Keratinocyte (primary cell): ENCODE measurements around the gene TPO. TPM values are rescaled to one million over a fixed set of nuclear protein-coding genes. Genes with fewer than 3 reads are reported as not detected.

Experiments used
- DNase-seq: peaks from one replicate; pipeline ENCODE4 v3.0.0-alpha.2; 2011; ENCODE audit warnings: low read depth, missing footprints, low spot score
- FAIRE-seq: peaks from 2 replicates; lab custom pipeline; 2011; peaks lifted over from hg19 to GRCh38; lab: Jason Lieb, UNC
- H2AFZ ChIP-seq: 2 replicates; pipeline ENCODE4 v1.6.0; 2012; ENCODE audit warnings: low read length, control low read depth, inconsistent platforms; ENCODE audit not compliant: control insufficient read depth
- H3K27ac ChIP-seq: 2 replicates; pipeline ENCODE4 v1.5.1; 2011; ENCODE audit warnings: low read length; ENCODE audit not compliant: control insufficient read depth, insufficient read depth
- H3K27me3 ChIP-seq: 3 replicates; pipeline ENCODE4 v1.6.0; 2011; ENCODE audit warnings: low read length; ENCODE audit not compliant: control insufficient read depth, insufficient read depth; ENCODE audit errors: extremely low read depth
- H3K36me3 ChIP-seq, 2 experiments: 2 replicates in 1 of 2; 3 replicates in 1 of 2; pipeline ENCODE4 v1.5.1; 2011; ENCODE audit warnings: low read length in 2 of 2, mild to moderate bottlenecking in 1 of 2; ENCODE audit not compliant: control insufficient read depth in 2 of 2, insufficient read depth in 2 of 2; ENCODE audit errors: extremely low read depth in 1 of 2
- H3K4me1 ChIP-seq: 3 replicates; pipeline ENCODE4 v1.5.1; 2011; ENCODE audit warnings: low read length; ENCODE audit not compliant: control insufficient read depth, insufficient read depth; ENCODE audit errors: extremely low read depth
- H3K4me2 ChIP-seq: 3 replicates; pipeline ENCODE4 v1.6.0; 2011; ENCODE audit warnings: low read depth, low read length; ENCODE audit not compliant: control insufficient read depth, insufficient read depth; ENCODE audit errors: extremely low read depth
- H3K4me3 ChIP-seq, 3 experiments: fragments of 200-600 bp in 1 of 3; sonication (generic) in 1 of 3; 2 replicates in 2 of 3; 3 replicates in 1 of 3; pipeline ENCODE4 v1.5.1; 2011 to 2016; ENCODE audit warnings: low read length in 3 of 3, mild to moderate bottlenecking in 3 of 3, control low read depth in 2 of 3, inconsistent platforms in 1 of 3, low read depth in 1 of 3, mixed read lengths in 1 of 3, mixed run types in 1 of 3, moderate library complexity in 1 of 3; ENCODE audit not compliant: control insufficient read depth in 2 of 3, insufficient read depth in 2 of 3; ENCODE audit errors: extremely low read depth in 1 of 3
- H3K79me2 ChIP-seq: 2 replicates; pipeline ENCODE4 v1.6.0; 2012; ENCODE audit warnings: low read length; ENCODE audit not compliant: control insufficient read depth, insufficient read depth
- H3K9ac ChIP-seq: 3 replicates; pipeline ENCODE4 v1.6.0; 2011; ENCODE audit warnings: low read length; ENCODE audit not compliant: control insufficient read depth, insufficient read depth; ENCODE audit errors: extremely low read depth
- H3K9me1 ChIP-seq: 3 replicates; pipeline ENCODE4 v1.6.0; 2011; ENCODE audit warnings: low read length; ENCODE audit not compliant: control insufficient read depth, insufficient read depth; ENCODE audit errors: extremely low read depth
- H3K9me3 ChIP-seq: 2 replicates; pipeline ENCODE4 v1.5.1; 2012; ENCODE audit warnings: low read depth, low read length; ENCODE audit not compliant: control insufficient read depth
- H4K20me1 ChIP-seq: 3 replicates; pipeline ENCODE4 v1.6.0; 2011; ENCODE audit warnings: low read length; ENCODE audit not compliant: control insufficient read depth, insufficient read depth; ENCODE audit errors: extremely low read depth
- EZH2 ChIP-seq: IDR thresholded peaks from one replicate; pipeline ENCODE4 v1.6.1; 2012; ENCODE audit warnings: inconsistent platforms, mild to moderate bottlenecking, low read length, moderate library complexity
- dilution Hi-C: fragments of 300-500 bp; cut with MboI; formaldehyde crosslinking; loops from one replicate; pipeline ENCODE4 v1.7.0; 2020; ENCODE audit warnings: low sequenced_read_pairs; ENCODE audit not compliant: extremely low pct_ligation_motif_present
- polyA plus RNA-seq, 5 experiments: library from polyadenylated mRNA; depleted of rRNA in 3 of 5; stranded (reverse) in 3 of 5; stranded (forward) in 1 of 5; unstranded in 1 of 5; fragments of >200 nt; gene quantifications; 1 replicate in 1 of 5; 2 replicates in 3 of 5; 3 replicates in 1 of 5; pipeline versions ENCODE4 v1.2.1 to v1.2.3, GENCODE V29; 2011 to 2012; ENCODE audit warnings: missing spikeins in 2 of 5, low read depth in 1 of 5, low replicate concordance in 1 of 5
- TF ChIP-seq, protein P1 (sequence below), 3 experiments: IDR thresholded peaks in 1 of 3; conservative IDR thresholded peaks in 1 of 3; optimal IDR thresholded peaks in 1 of 3; 2 replicates in 2 of 3; 3 replicates in 1 of 3; pipeline versions ENCODE3 to v1.5.1; 2011; ENCODE audit warnings: low read length in 3 of 3, mild to moderate bottlenecking in 3 of 3, moderate library complexity in 2 of 3, control low read depth in 1 of 3, inconsistent platforms in 1 of 3; ENCODE audit not compliant: insufficient read depth in 2 of 3; ENCODE audit errors: extremely low read depth in 1 of 3

Gene TPO
- polyA plus RNA-seq, 1 donor (not counting 4 experiments of a cell fraction or from before 2014, with no cell fraction given) = 0.07 TPM

DNA sequence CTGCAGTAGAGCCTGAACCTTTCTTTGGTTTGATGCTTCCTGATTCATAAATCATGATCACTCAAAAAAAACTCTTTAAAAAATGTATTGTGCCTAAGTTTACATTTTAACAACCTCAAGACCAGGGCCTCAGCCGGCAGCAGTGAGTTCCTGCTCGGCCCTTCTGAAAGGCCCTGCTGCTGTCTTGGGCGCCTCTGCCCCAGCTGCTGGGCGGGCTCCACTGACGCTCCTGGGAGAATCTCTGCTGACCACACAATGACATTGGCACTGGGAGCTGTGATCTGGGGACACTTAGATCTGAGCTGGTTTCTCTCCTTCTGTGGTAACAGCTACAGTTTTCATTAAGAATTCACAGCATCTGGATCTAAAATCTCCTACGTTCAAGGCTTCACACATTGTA, 25.7 kb downstream of the TPO start:
- Histone ChIP-seq H3K36me3 (no peaks in the 10 kb centered on the region), H3K4me1 (peaks cover 3% of the 10 kb centered on the region), H3K9me1 (no peaks in the 10 kb centered on the region), H2AFZ (no peak overlapping the region), H3K27me3 (no peaks in the 10 kb centered on the region), H3K4me2 (no peak overlapping the region), H3K27ac (no peak overlapping the region), H4K20me1 (no peaks in the 10 kb centered on the region), H3K4me3 (no peak overlapping the region), H3K79me2 (no peaks in the 10 kb centered on the region), H3K9me3 (no peaks in the 10 kb centered on the region), H3K9ac (no peak overlapping the region)
- FAIRE-seq (no peak), DNase-seq (no peak)
- dilution Hi-C loops = no loop called here
- TF ChIP-seq EZH2 = no peak
- TF ChIP-seq, protein P1, sequence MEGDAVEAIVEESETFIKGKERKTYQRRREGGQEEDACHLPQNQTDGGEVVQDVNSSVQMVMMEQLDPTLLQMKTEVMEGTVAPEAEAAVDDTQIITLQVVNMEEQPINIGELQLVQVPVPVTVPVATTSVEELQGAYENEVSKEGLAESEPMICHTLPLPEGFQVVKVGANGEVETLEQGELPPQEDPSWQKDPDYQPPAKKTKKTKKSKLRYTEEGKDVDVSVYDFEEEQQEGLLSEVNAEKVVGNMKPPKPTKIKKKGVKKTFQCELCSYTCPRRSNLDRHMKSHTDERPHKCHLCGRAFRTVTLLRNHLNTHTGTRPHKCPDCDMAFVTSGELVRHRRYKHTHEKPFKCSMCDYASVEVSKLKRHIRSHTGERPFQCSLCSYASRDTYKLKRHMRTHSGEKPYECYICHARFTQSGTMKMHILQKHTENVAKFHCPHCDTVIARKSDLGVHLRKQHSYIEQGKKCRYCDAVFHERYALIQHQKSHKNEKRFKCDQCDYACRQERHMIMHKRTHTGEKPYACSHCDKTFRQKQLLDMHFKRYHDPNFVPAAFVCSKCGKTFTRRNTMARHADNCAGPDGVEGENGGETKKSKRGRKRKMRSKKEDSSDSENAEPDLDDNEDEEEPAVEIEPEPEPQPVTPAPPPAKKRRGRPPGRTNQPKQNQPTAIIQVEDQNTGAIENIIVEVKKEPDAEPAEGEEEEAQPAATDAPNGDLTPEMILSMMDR (optimal IDR thresholded peaks at IDR 0.05 in 1 of 3, IDR thresholded peaks at IDR 0.05 in 1 of 3, conservative IDR thresholded peaks at IDR 0.05 in 1 of 3; ENCODE audit: extremely low read depth in 1 of 3, insufficient read depth in 2 of 3, low read length in 3 of 3) = no peak

DNA sequence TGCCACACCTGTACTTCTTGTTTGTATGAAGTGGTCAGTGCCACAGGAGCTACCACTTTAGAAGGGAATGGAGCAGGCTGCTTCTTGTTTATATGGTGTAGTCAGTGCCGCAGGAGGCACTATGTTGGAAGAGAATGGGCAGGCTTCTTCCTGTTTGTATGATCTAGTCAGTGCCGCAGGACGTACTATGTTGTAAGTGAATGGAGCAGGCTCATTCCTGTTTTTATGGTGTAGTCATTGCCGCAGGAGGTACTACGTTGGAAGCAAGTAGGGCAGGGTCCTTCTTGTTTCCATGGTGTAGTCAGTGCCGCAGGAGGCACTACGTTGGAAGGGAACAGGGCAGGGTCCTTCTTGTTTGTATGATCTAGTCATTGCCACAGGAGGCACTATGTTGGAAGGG, 27.3 kb downstream of the TPO start:
- no peak for TF ChIP-seq EZH2
- TF ChIP-seq, protein P1 (optimal IDR thresholded peaks at IDR 0.05 in 1 of 3, IDR thresholded peaks at IDR 0.05 in 1 of 3, conservative IDR thresholded peaks at IDR 0.05 in 1 of 3; ENCODE audit: extremely low read depth in 1 of 3, insufficient read depth in 2 of 3, low read length in 3 of 3) = no peak
- Histone ChIP-seq H3K4me1 (peaks cover 3% of the 10 kb centered on the region), H3K9ac (no peak overlapping the region), H3K27ac (no peak overlapping the region), H3K36me3 (no peaks in the 10 kb centered on the region), H2AFZ (peak overlapping the region; percentile 57), H3K9me3 (no peaks in the 10 kb centered on the region), H4K20me1 (no peaks in the 10 kb centered on the region), H3K79me2 (no peaks in the 10 kb centered on the region), H3K4me3 (no peak overlapping the region), H3K4me2 (no peak overlapping the region), H3K27me3 (no peaks in the 10 kb centered on the region), H3K9me1 (no peaks in the 10 kb centered on the region)
- DNase-seq (peak; percentile 90), FAIRE-seq (peak; percentile 90)
- dilution Hi-C loops = no loop called here
